Heart left ventricle (tissue), 13 donors: ENCODE results near the gene RARRES2.

ENCODE experiments used
- POLR2A ChIP-seq, 2 donors: fragments of 450-650 bp; IDR thresholded peaks; one replicate each; pipeline ENCODE4 v1.6.1; 2017; ENCODE audit warnings: antibody characterized with exemption in 2 of 2, mild to moderate bottlenecking in 2 of 2, moderate library complexity in 2 of 2
- TF ChIP-seq, protein P1 (sequence below), 12 donors: fragments of 200-600 bp; sonication (generic) in 4 of 12; IDR thresholded peaks; one replicate each; pipeline versions ENCODE4 v1.5.0 to v1.8.0; 2018 to 2022; ENCODE audit warnings: antibody characterized with exemption in 12 of 12, mild to moderate bottlenecking in 5 of 12
- donor health status: ischemic (EF 13 %, LVEDD 7.1; RV severe dilation, severe dysfunction).
- donor health status: DM: no; HTN: yes; CAD: no.
- donor health status: DM: no; HTN: no; CAD: no.
- donor health status: ischemic (EF 25% LVEDD 6.9; RV normal size, moderate dysfunction).
- donor health status: ischemic (EF 25% LVEDD 5.7; RV mildly dilated, moderate dysfunction).
- donor health status: ischemic (EF 35%, LVEDD 5.7; RV mildly dilated, moderate dysfunction).
- donor health status: nonischemic (EF 11% LVEDD 7.7; RV severe dilation, severe dysfunction).
- donor health status: DM: yes; HTN: yes; CAD: no.
- donor health status: PGD.
- donor health status: ischemic (EF 29% LVEDD 5.4; RV normal size, mild dysfunction).
- donor health status: nonischemic (EF 23%, LVEDD 6.1; RV moderate dilation, normal function).

DNA sequence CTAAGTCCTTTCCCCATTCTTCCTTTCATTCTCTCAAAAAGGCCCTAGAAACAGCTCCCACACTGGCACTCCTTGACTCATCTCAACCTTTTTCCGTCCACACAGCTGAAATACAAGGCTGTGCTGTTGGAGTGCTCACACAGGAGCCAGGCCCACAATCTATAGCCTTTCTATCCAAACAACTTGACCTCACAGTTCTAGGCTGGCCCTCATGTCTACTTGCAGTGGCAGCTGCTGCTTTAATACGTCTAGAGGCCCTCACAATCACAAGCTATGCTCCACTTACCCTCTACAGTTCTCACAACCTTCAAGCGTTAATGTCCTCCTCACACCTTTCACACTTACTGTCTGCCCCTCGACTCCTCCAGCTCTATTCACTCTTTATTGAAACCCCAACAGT, 30.3 kb downstream of the RARRES2 start:
- TF ChIP-seq POLR2A (IDR thresholded peaks at IDR 0.05), result no peak
- TF ChIP-seq, protein P1, sequence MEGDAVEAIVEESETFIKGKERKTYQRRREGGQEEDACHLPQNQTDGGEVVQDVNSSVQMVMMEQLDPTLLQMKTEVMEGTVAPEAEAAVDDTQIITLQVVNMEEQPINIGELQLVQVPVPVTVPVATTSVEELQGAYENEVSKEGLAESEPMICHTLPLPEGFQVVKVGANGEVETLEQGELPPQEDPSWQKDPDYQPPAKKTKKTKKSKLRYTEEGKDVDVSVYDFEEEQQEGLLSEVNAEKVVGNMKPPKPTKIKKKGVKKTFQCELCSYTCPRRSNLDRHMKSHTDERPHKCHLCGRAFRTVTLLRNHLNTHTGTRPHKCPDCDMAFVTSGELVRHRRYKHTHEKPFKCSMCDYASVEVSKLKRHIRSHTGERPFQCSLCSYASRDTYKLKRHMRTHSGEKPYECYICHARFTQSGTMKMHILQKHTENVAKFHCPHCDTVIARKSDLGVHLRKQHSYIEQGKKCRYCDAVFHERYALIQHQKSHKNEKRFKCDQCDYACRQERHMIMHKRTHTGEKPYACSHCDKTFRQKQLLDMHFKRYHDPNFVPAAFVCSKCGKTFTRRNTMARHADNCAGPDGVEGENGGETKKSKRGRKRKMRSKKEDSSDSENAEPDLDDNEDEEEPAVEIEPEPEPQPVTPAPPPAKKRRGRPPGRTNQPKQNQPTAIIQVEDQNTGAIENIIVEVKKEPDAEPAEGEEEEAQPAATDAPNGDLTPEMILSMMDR (IDR thresholded peaks at IDR 0.05), result no peak
